CD8-positive, alpha-beta memory T cell (primary cell): ENCODE data around the gene TTLL10. TPM values are rescaled to one million over a fixed set of nuclear protein-coding genes. Genes with fewer than 3 reads are reported as not detected.

Experiments
- CTCF ChIA-PET: fragments of 350-600 bp; sonication (Branson Sonifier 250); formaldehyde crosslinking; loops from one replicate; lab custom pipeline; 2021; ENCODE audit warnings: antibody characterized with exemption; lab: Charles Lee
- POLR2A ChIA-PET: fragments of 350-600 bp; sonication (Branson Sonifier 250); formaldehyde crosslinking; loops from one replicate; lab custom pipeline; 2021; ENCODE audit warnings: antibody characterized with exemption; lab: Charles Lee
- DNase-seq, 5 donors: peaks; one replicate each; pipeline versions ENCODE4 v3.0.0 to v3.0.0-alpha.2; 2020 to 2022; ENCODE audit warnings: mixed read lengths in 1 of 5
- H3K27ac ChIP-seq: one replicate; pipeline ENCODE4 v1.7.0; 2013; ENCODE audit warnings: low read depth, mild to moderate bottlenecking, low read length, moderate library complexity
- H3K27me3 ChIP-seq: 2 replicates; pipeline ENCODE4 v1.7.0; 2013; ENCODE audit warnings: low read length, mild to moderate bottlenecking; ENCODE audit not compliant: insufficient read depth, poor library complexity, severe bottlenecking
- H3K36me3 ChIP-seq: 2 replicates; pipeline ENCODE4 v1.7.0; 2013; ENCODE audit warnings: mild to moderate bottlenecking, low read length, moderate library complexity; ENCODE audit not compliant: insufficient read depth
- H3K4me1 ChIP-seq: 2 replicates; pipeline ENCODE4 v1.7.0; 2013; ENCODE audit warnings: mild to moderate bottlenecking, low read length, moderate library complexity; ENCODE audit not compliant: insufficient read depth
- H3K4me3 ChIP-seq: 2 replicates; pipeline ENCODE4 v1.7.0; 2013; ENCODE audit warnings: mild to moderate bottlenecking, low read length
- H3K9me3 ChIP-seq: 2 replicates; pipeline ENCODE4 v1.7.0; 2013; ENCODE audit warnings: mild to moderate bottlenecking, low read length
- H3K27ac Mint-ChIP-seq, 8 donors: one replicate each; pipeline ENCODE4 v1.8.0; 2020 to 2021; ENCODE audit warnings: mixed read lengths in 8 of 8, mild to moderate bottlenecking in 6 of 8, inconsistent platforms in 3 of 8, moderate library complexity in 3 of 8
- H3K27me3 Mint-ChIP-seq, 2 donors: one replicate each; pipeline ENCODE4 v1.8.0; 2020 to 2021; ENCODE audit warnings: mixed read lengths in 2 of 2, mild to moderate bottlenecking in 1 of 2, moderate library complexity in 1 of 2
- H3K36me3 Mint-ChIP-seq, 3 donors: one replicate each; pipeline ENCODE4 v1.8.0; 2020 to 2021; ENCODE audit warnings: mixed read lengths in 3 of 3, inconsistent platforms in 1 of 3, mild to moderate bottlenecking in 1 of 3
- H3K4me1 Mint-ChIP-seq, 3 donors: one replicate each; pipeline ENCODE4 v1.8.0; 2020 to 2021; ENCODE audit warnings: mixed read lengths in 3 of 3, inconsistent platforms in 1 of 3, mild to moderate bottlenecking in 1 of 3
- H3K4me3 Mint-ChIP-seq, 7 donors: one replicate each; pipeline ENCODE4 v1.8.0; 2020 to 2021; ENCODE audit warnings: mixed read lengths in 7 of 7, mild to moderate bottlenecking in 6 of 7, moderate library complexity in 4 of 7, inconsistent platforms in 2 of 7
- H3K9me3 Mint-ChIP-seq, 5 donors: one replicate each; pipeline ENCODE4 v1.8.0; 2020 to 2022; ENCODE audit warnings: mixed read lengths in 5 of 5, mild to moderate bottlenecking in 3 of 5, moderate library complexity in 2 of 5, inconsistent platforms in 1 of 5
- polyA plus RNA-seq: library from polyadenylated mRNA; unstranded; fragments of 300-500 nt; fragmentation: Illumina TruSeq; gene quantifications from one replicate; pipeline ENCODE4 v1.2.3, GENCODE V29; 2021
- total RNA-seq, 2 experiments: library from RNA; stranded (reverse); gene quantifications; one replicate each; pipeline ENCODE4 v1.2.3, GENCODE V29; 2021

The TTLL10 gene
- total and polyA plus RNA-seq, 3 experiments from 2014 or later, result not detected

GRCh38 chr1:1221887-1222574, 48.4 kb downstream of the TTLL10 start:
- no peak overlapping the region for H3K27ac ChIP-seq
- peak overlapping the region in 3 of 8 donors; percentile 33 to 73 (median 54) for H3K27ac Mint-ChIP-seq
- H3K36me3 Mint-ChIP-seq, result peaks cover 0 to 82% (median 16%) of the 10 kb centered on the region in 3 donors
- no peaks in the 10 kb centered on the region for H3K9me3 Mint-ChIP-seq
- H3K27me3 ChIP-seq, result no peaks in the 10 kb centered on the region
- no peak overlapping the region for H3K4me3 ChIP-seq
- ChIA-PET CTCF (no interaction called here), POLR2A (no interaction called here)
- DNase-seq, result no peak
- peaks cover 3 to 11% (median 9%) of the 10 kb centered on the region in 3 donors for H3K4me1 Mint-ChIP-seq
- H3K27me3 Mint-ChIP-seq, result no peaks in the 10 kb centered on the region
- peak overlapping the region in 2 of 7 donors; percentile 30 to 61 for H3K4me3 Mint-ChIP-seq
- no peaks in the 10 kb centered on the region for H3K4me1 ChIP-seq
- H3K9me3 ChIP-seq, result no peaks in the 10 kb centered on the region
- peaks cover 41% of the 10 kb centered on the region for H3K36me3 ChIP-seq

- peaks cover 41% of the 10 kb centered on the region for H3K36me3 ChIP-seq
- H3K4me3 Mint-ChIP-seq, result peak overlapping the region in 1 of 7 donors; percentile 33
- no peaks in the 10 kb centered on the region for H3K9me3 Mint-ChIP-seq
- H3K27ac ChIP-seq, result no peak overlapping the region
- H3K27ac Mint-ChIP-seq, result peak overlapping the region in 4 of 8 donors; percentile 8 to 84 (median 35)
- peaks cover 3 to 11% (median 9%) of the 10 kb centered on the region in 3 donors for H3K4me1 Mint-ChIP-seq
- CTCF ChIA-PET, result no interaction called here
- no peaks in the 10 kb centered on the region for H3K4me1 ChIP-seq
- H3K36me3 Mint-ChIP-seq, result peaks cover 0 to 81% (median 16%) of the 10 kb centered on the region in 3 donors
- no peaks in the 10 kb centered on the region for H3K9me3 ChIP-seq
- H3K27me3 Mint-ChIP-seq, result no peaks in the 10 kb centered on the region
- POLR2A ChIA-PET, result no interaction called here
- H3K4me3 ChIP-seq, result no peak overlapping the region
- DNase-seq, result no peak
- H3K27me3 ChIP-seq, result no peaks in the 10 kb centered on the region
Observed at GRCh38 chr1:1222575-1223225, 49.0 kb downstream of the TTLL10 start.

- Histone ChIP-seq H3K9me3 (no peaks in the 10 kb centered on the region), H3K4me3 (no peak overlapping the region), H3K27me3 (no peaks in the 10 kb centered on the region), H3K4me1 (no peaks in the 10 kb centered on the region), H3K36me3 (peaks cover 40% of the 10 kb centered on the region), H3K27ac (no peak overlapping the region)
- Mint-ChIP-seq H3K27ac (no peak overlapping the region), H3K27me3 (no peaks in the 10 kb centered on the region), H3K9me3 (no peaks in the 10 kb centered on the region), H3K4me1 (peaks cover 3 to 11% (median 9%) of the 10 kb centered on the region in 3 donors), H3K36me3 (peaks cover 0 to 78% (median 16%) of the 10 kb centered on the region in 3 donors), H3K4me3 (peak overlapping the region in 1 of 7 donors; percentile 33)
- DNase-seq, result no peak
- POLR2A ChIA-PET, result no interaction called here
- CTCF ChIA-PET, result no interaction called here
Observed at GRCh38 chr1:1223321-1223720, 49.6 kb downstream of the TTLL10 start.

- Mint-ChIP-seq H3K4me3 (no peak overlapping the region), H3K27ac (peak overlapping the region in 1 of 8 donors; percentile 91), H3K27me3 (no peaks in the 10 kb centered on the region), H3K36me3 (peaks cover 0 to 78% (median 16%) of the 10 kb centered on the region in 3 donors), H3K9me3 (no peaks in the 10 kb centered on the region), H3K4me1 (peaks cover 3 to 15% (median 11%) of the 10 kb centered on the region in 3 donors)
- Histone ChIP-seq H3K9me3 (no peaks in the 10 kb centered on the region), H3K27ac (no peak overlapping the region), H3K27me3 (no peaks in the 10 kb centered on the region), H3K4me3 (no peak overlapping the region), H3K4me1 (no peaks in the 10 kb centered on the region), H3K36me3 (peaks cover 36% of the 10 kb centered on the region)
- ChIA-PET CTCF (no interaction called here), POLR2A (no interaction called here)
- DNase-seq, result no peak
Observed at GRCh38 chr1:1223891-1224290, 50.2 kb downstream of the TTLL10 start.

- no peaks in the 10 kb centered on the region for H3K27me3 ChIP-seq
- peaks cover 10 to 26% (median 18%) of the 10 kb centered on the region in 3 donors for H3K4me1 Mint-ChIP-seq
- ChIA-PET POLR2A (no interaction called here), CTCF (no interaction called here)
- no peaks in the 10 kb centered on the region for H3K9me3 ChIP-seq
- no peak overlapping the region for H3K27ac ChIP-seq
- no peak for DNase-seq
- peak overlapping the region in 1 of 7 donors; percentile 27 for H3K4me3 Mint-ChIP-seq
- peaks cover 0 to 80% (median 17%) of the 10 kb centered on the region in 3 donors for H3K36me3 Mint-ChIP-seq
- H3K4me3 ChIP-seq, result no peak overlapping the region
- H3K4me1 ChIP-seq, result peaks cover 10% of the 10 kb centered on the region
- H3K27me3 Mint-ChIP-seq, result no peaks in the 10 kb centered on the region
- H3K9me3 Mint-ChIP-seq, result no peaks in the 10 kb centered on the region
- H3K27ac Mint-ChIP-seq, result peak overlapping the region in 2 of 8 donors; percentile 54 to 86
- peaks cover 37% of the 10 kb centered on the region for H3K36me3 ChIP-seq
Observed at GRCh38 chr1:1225238-1225845, 51.7 kb downstream of the TTLL10 start.

GRCh38 chr1:1225913-1226312, 52.2 kb downstream of the TTLL10 start:
- Histone ChIP-seq H3K27ac (no peak overlapping the region), H3K27me3 (no peaks in the 10 kb centered on the region), H3K4me3 (no peak overlapping the region), H3K9me3 (no peaks in the 10 kb centered on the region), H3K36me3 (peaks cover 31% of the 10 kb centered on the region), H3K4me1 (peaks cover 16% of the 10 kb centered on the region)
- H3K4me3 Mint-ChIP-seq, result peak overlapping the region in 2 of 7 donors; percentile 27 to 52
- H3K27ac Mint-ChIP-seq, result peak overlapping the region in 2 of 8 donors; percentile 54 to 86
- peaks cover 0 to 79% (median 12%) of the 10 kb centered on the region in 3 donors for H3K36me3 Mint-ChIP-seq
- no peaks in the 10 kb centered on the region for H3K27me3 Mint-ChIP-seq
- H3K9me3 Mint-ChIP-seq, result no peaks in the 10 kb centered on the region
- H3K4me1 Mint-ChIP-seq, result peaks cover 14 to 29% (median 22%) of the 10 kb centered on the region in 3 donors
- POLR2A ChIA-PET, result no interaction called here
- CTCF ChIA-PET, result interaction anchor here (0.9 kb wide), 1 partner anchor 104 kb away, joined by 3 read pairs; no protein-coding TSS in a partner anchor
- no peak for DNase-seq

GRCh38 chr1:1226566-1227362, 53.1 kb downstream of the TTLL10 start:
- DNase-seq, result no peak
- Histone ChIP-seq H3K36me3 (peaks cover 28% of the 10 kb centered on the region), H3K27ac (no peak overlapping the region), H3K27me3 (no peaks in the 10 kb centered on the region), H3K9me3 (no peaks in the 10 kb centered on the region), H3K4me1 (peaks cover 19% of the 10 kb centered on the region), H3K4me3 (no peak overlapping the region)
- POLR2A ChIA-PET, result no interaction called here
- no peaks in the 10 kb centered on the region for H3K9me3 Mint-ChIP-seq
- H3K27me3 Mint-ChIP-seq, result no peaks in the 10 kb centered on the region
- peaks cover 18 to 34% (median 25%) of the 10 kb centered on the region in 3 donors for H3K4me1 Mint-ChIP-seq
- H3K4me3 Mint-ChIP-seq, result no peak overlapping the region
- CTCF ChIA-PET, result interaction anchor here (0.9 kb wide), 1 partner anchor 104 kb away, joined by 3 read pairs; no protein-coding TSS in a partner anchor
- peaks cover 0 to 76% (median 12%) of the 10 kb centered on the region in 3 donors for H3K36me3 Mint-ChIP-seq
- no peak overlapping the region for H3K27ac Mint-ChIP-seq
